Measurements from ENCODE around the gene PPM1N. TPM values are rescaled to one million over a fixed set of nuclear protein-coding genes. Genes with fewer than 3 reads are reported as not detected.
A peak's percentile ranks its signal among the peaks of the same experiment; 100 is the strongest.

PPM1N gene
- total RNA-seq, 1 experiment from 2014 or later = 2.5 TPM

GRCh38 chr19:45506246-45506988, 8.2 kb downstream of the PPM1N start:
- Histone ChIP-seq H3K27ac (ENCODE audit: low read length) (peak overlapping the region; percentile 79), H3K4me3 (ENCODE audit: low read length) (peak overlapping the region; percentile 99), H3K9ac (ENCODE audit: low read length) (peak overlapping the region; percentile 90), H2AFZ (ENCODE audit: low read length) (peak overlapping the region; percentile 86), H3K9me2 (replicated peaks; ENCODE audit: low read length) (no peaks in the 10 kb centered on the region), H3K36me3 (ENCODE audit: low read depth, low read length) (no peaks in the 10 kb centered on the region), H3K4me2 (ENCODE audit: low read length) (peak overlapping the region; percentile 99), H3K9me3 (ENCODE audit: low read length) (no peaks in the 10 kb centered on the region), H4K20me1 (ENCODE audit: low read length) (peaks cover 8% of the 10 kb centered on the region; the same call in 1 of the 2 replicates), H3K79me2 (ENCODE audit: low read length) (peaks cover 45% of the 10 kb centered on the region), H3F3A (ENCODE audit: low read length, unreplicated experiment) (no peaks in the 10 kb centered on the region), H3K27me3 (ENCODE audit: low read length) (no peaks in the 10 kb centered on the region), H3K4me1 (ENCODE audit: insufficient read depth, low read length) (peaks cover 21% of the 10 kb centered on the region)
- no TSS peak for BruUV-seq (replicated peaks)
- DNase-seq = peak; percentile 86
- no peak for TF ChIP-seq EZH2 (IDR thresholded peaks at IDR 0.05; ENCODE audit: low read length, unreplicated experiment)
- TF ChIP-seq, protein P1, sequence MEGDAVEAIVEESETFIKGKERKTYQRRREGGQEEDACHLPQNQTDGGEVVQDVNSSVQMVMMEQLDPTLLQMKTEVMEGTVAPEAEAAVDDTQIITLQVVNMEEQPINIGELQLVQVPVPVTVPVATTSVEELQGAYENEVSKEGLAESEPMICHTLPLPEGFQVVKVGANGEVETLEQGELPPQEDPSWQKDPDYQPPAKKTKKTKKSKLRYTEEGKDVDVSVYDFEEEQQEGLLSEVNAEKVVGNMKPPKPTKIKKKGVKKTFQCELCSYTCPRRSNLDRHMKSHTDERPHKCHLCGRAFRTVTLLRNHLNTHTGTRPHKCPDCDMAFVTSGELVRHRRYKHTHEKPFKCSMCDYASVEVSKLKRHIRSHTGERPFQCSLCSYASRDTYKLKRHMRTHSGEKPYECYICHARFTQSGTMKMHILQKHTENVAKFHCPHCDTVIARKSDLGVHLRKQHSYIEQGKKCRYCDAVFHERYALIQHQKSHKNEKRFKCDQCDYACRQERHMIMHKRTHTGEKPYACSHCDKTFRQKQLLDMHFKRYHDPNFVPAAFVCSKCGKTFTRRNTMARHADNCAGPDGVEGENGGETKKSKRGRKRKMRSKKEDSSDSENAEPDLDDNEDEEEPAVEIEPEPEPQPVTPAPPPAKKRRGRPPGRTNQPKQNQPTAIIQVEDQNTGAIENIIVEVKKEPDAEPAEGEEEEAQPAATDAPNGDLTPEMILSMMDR (conservative IDR thresholded peaks at IDR 0.05; ENCODE audit: low read depth, low read length) = peak; percentile 67
- peak; percentile 70 for ATAC-seq
- ChIA-PET CTCF (interaction anchor here (1.5 kb wide), 1 partner anchor 135 kb away, joined by 4 read pairs; no protein-coding TSS in a partner anchor), POLR2A (ENCODE audit: unreplicated experiment) (no interaction called here)
- intact Hi-C loops (cut with micrococcal nuclease) = no loop called here

DNA sequence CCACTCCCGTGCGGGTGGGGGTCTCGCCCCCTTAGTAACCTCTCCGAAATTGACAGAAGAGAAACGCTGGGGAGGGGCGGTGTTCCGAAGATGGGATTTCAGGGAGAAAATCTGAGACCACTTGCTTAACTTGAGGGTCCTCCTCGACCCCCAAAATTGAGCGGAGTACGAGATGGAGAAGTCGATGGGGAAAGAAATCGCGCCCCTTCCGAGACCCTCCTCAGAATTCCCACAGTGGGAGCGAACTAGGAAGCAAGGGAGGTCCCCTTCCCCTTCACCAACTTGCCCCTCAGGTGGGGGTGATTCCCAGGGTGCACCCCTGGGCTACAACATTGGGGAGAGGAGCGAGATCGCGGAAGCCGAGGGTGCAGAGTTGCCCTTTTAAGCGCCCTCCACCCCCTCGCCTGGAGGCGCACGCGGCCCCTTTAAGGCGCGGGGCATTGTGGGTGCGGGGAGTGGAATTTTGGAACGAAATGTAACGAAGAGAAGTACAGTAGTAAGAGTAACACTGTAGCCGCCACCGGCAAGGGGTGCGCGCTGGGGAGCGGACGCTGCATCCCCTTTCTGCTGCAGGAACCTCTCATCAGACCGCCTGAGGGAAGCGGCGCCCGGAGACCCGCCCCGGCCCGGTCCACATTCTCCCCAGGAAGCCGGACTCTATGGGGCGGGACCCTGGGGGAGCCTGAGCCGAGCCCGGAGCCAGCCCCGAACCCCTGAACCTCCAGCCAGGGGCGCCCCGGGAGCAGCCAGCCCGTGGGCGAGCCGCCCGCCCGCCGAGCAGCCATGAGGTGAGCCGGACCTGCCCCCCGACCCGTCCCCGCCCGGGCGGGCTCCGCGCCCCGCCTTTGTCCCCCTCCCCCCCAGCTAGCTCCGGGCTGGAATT, 9.0 kb downstream of the PPM1N start, which contains the start of gene VASP:
Gene VASP, plus strand, starts transcription at position 491 of the 883 bp plus-strand sequence. Its CDS starts 293 bp downstream, at position 784.
- peak within 1 kb of the TSS; percentile 99 for H3K4me2 ChIP-seq (ENCODE audit: low read length)
- TF ChIP-seq EZH2 (IDR thresholded peaks at IDR 0.05; ENCODE audit: low read length, unreplicated experiment) (no peak), EZH2phosphoT487 (IDR thresholded peaks at IDR 0.05; ENCODE audit: borderline replicate concordance, low read length) (no peak)
- TF ChIP-seq, protein P1 (conservative IDR thresholded peaks at IDR 0.05; ENCODE audit: low read depth, low read length) = no peak
- DNase-seq (peak; percentile 86), ATAC-seq (peak; percentile 47)
- H3K27me3 ChIP-seq (ENCODE audit: low read length) = no peaks in the 10 kb centered on the region
- peaks cover 8% of the 10 kb centered on the region; the same call in 1 of the 2 replicates for H4K20me1 ChIP-seq (ENCODE audit: low read length)
- peak within 1 kb of the TSS; percentile 86 for H2AFZ ChIP-seq (ENCODE audit: low read length)
- no peaks in the 10 kb centered on the region for H3F3A ChIP-seq (ENCODE audit: low read length, unreplicated experiment)
- peak within 1 kb of the TSS; percentile 99 for H3K4me3 ChIP-seq (ENCODE audit: low read length)
- H3K36me3 ChIP-seq (ENCODE audit: low read depth, low read length) = no peaks in the 10 kb centered on the region
- no peaks in the 10 kb centered on the region for H3K9me2 ChIP-seq (replicated peaks; ENCODE audit: low read length)
- POLR2A ChIA-PET (ENCODE audit: unreplicated experiment) = no interaction called here
- H3K9ac ChIP-seq (ENCODE audit: low read length) = peak within 1 kb of the TSS; percentile 90
- H3K4me1 ChIP-seq (ENCODE audit: insufficient read depth, low read length) = peaks cover 21% of the 10 kb centered on the region
- peaks cover 53% of the 10 kb centered on the region for H3K79me2 ChIP-seq (ENCODE audit: low read length)
- CTCF ChIA-PET = no interaction called here
- no TSS peak for BruUV-seq (replicated peaks)
- peak within 1 kb of the TSS; percentile 79 for H3K27ac ChIP-seq (ENCODE audit: low read length)
- intact Hi-C loops (cut with micrococcal nuclease) = no loop called here
- no peaks in the 10 kb centered on the region for H3K9me3 ChIP-seq (ENCODE audit: low read length)

Measured in PC-3 (cell line).